ENCODE results near the gene RPEL1.
"Not testable (repeated sequence)": the region's sequence is repeated elsewhere in the genome, so short reads cannot be mapped to it uniquely, and the experiment has no call there.

Gene RPEL1

DNA sequence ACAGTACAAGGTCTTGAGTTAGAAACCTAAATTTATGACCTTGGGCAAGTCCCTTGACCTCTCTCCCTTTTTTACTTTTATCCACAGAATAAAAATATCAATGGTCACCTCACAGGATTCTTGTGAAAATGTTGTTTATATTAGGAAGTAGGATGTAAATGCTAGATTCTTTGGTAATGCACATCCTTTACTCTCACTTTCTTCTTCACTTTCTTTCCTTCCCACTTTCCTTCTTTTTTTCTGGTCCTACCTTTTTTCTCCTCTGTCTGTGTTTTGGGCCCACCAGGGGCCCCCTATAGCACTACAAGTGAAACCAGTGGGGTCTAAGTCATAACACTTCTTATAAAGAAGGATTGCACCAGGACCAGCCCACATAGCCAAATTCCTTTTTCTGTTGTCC, 12.1 kb downstream of the RPEL1 start:
- no peak overlapping the region for H3K4me3 ChIP-seq (replicated peaks; ENCODE audit: low read depth, low read length)
- TF ChIP-seq, protein P1, sequence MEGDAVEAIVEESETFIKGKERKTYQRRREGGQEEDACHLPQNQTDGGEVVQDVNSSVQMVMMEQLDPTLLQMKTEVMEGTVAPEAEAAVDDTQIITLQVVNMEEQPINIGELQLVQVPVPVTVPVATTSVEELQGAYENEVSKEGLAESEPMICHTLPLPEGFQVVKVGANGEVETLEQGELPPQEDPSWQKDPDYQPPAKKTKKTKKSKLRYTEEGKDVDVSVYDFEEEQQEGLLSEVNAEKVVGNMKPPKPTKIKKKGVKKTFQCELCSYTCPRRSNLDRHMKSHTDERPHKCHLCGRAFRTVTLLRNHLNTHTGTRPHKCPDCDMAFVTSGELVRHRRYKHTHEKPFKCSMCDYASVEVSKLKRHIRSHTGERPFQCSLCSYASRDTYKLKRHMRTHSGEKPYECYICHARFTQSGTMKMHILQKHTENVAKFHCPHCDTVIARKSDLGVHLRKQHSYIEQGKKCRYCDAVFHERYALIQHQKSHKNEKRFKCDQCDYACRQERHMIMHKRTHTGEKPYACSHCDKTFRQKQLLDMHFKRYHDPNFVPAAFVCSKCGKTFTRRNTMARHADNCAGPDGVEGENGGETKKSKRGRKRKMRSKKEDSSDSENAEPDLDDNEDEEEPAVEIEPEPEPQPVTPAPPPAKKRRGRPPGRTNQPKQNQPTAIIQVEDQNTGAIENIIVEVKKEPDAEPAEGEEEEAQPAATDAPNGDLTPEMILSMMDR (IDR thresholded peaks at IDR 0.05; ENCODE audit: insufficient read depth, low read length, poor library complexity, severe bottlenecking): no peak
- no peak for DNase-seq (ENCODE audit: extremely low read depth, insufficient read length)

DNA sequence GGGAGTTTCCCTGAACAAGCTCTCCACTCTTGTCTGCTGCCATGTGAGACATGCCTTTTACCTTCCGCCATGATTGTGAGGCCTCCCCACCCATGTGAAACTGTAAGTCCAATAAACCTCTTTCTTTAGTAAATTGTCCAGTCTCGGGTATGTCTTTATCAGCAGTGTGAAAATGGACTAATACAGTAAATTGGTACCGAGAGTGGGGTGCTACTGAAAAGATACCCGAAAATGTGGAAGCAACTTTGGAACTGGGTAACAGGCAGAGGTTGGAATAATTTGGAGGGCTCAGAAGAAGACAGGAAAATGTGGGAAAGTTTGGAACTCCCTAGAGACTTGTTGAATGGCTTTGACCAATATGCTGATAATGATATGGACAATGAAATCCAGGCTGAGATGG, 13.2 kb downstream of the RPEL1 start:
- DNase-seq (ENCODE audit: extremely low read depth, insufficient read length); H3K4me3 ChIP-seq (replicated peaks; ENCODE audit: low read depth, low read length); H3K36me3 ChIP-seq (ENCODE audit: control insufficient read depth, insufficient read depth, low read length); H3K27me3 ChIP-seq (replicated peaks; ENCODE audit: control insufficient read depth, insufficient read depth, low read length): not testable (repeated sequence)

More for the DNA sequence above, 12.1 kb downstream of the RPEL1 start:
- Histone ChIP-seq H3K27me3 (replicated peaks; ENCODE audit: control insufficient read depth, insufficient read depth, low read length) (no peaks in the 10 kb centered on the region), H3K36me3 (ENCODE audit: control insufficient read depth, insufficient read depth, low read length) (no peaks in the 10 kb centered on the region)

DNA sequence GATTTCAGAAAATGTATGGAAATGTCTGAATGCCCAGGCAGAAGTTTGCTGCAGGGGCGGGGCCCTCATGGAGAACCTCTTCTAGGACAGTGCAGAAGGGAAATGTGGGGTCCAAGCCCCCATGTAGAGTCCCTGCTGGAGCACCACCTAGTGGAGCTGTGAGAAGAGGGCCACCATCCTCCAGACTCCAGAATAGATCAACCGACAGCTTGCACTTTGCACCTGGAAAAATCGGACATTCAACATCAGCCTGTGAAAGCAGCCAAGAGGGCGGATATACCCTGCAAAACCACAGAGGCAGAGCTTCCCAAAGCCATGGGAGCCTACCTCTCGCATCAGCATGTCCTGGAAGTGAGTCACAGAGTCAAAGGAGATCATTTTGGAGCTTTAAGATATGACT, 14.3 kb downstream of the RPEL1 start:
- H3K4me3 ChIP-seq (replicated peaks; ENCODE audit: low read depth, low read length): no peak overlapping the region
- no peaks in the 10 kb centered on the region for H3K27me3 ChIP-seq (replicated peaks; ENCODE audit: control insufficient read depth, insufficient read depth, low read length)
- H3K36me3 ChIP-seq (ENCODE audit: control insufficient read depth, insufficient read depth, low read length): no peaks in the 10 kb centered on the region
- TF ChIP-seq, protein P1 (IDR thresholded peaks at IDR 0.05; ENCODE audit: insufficient read depth, low read length, poor library complexity, severe bottlenecking): no peak
- DNase-seq (ENCODE audit: extremely low read depth, insufficient read length): no peak

DNA sequence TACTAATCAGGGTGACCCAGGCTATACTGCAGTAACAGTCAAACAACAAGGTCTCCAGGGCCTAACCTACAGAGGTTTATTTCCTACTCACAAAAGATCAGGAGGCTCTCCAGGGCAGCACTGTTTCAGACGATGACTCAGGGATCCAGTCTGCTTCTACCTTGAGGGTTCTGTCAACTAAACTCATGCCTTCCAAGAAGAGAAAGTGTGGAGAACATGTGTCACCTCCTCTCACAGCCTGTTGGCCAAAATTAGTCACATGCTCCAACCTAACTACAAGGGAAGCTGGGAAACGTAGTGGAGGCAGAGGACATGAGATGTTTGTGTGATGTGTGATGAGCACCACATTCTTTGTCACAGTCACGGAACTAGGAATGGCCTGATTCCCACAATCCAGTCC, 16.5 kb downstream of the RPEL1 start:
- Histone ChIP-seq H3K36me3 (ENCODE audit: control insufficient read depth, insufficient read depth, low read length) (no peaks in the 10 kb centered on the region), H3K27me3 (replicated peaks; ENCODE audit: control insufficient read depth, insufficient read depth, low read length) (no peaks in the 10 kb centered on the region), H3K4me3 (replicated peaks; ENCODE audit: low read depth, low read length) (no peak overlapping the region)
- TF ChIP-seq, protein P1 (IDR thresholded peaks at IDR 0.05; ENCODE audit: insufficient read depth, low read length, poor library complexity, severe bottlenecking): no peak
- DNase-seq (ENCODE audit: extremely low read depth, insufficient read length): no peak

DNA sequence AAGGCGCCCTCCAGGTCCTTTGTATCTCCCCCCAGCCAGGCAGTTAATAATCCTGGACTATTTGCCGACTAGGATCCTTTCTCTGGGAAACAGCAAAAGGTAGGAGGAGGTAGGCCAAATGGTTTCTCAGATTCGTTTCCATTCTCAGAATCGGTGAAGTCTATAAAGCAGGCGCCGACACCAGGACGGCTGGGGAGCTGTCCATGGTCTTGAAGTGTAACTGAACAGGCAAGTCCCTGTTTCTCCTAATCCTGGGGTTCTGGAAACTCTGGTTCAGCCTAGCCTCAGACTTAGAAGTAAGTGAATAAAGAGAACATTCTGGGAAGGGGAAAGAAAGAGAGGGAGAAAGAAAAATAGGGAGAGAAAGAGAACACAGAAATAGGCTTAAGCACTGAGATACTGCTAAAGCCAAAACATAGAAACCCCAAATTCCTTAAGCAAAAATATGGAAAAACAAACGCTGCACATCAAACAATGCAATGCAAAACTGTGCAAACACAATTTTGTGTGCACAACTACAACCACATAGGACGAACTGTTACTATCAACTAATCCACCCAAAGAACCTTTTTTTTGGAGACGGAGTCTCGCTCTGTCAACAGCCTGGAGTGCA, 20.1 kb downstream of the RPEL1 start:
- H3K4me3 ChIP-seq (replicated peaks; ENCODE audit: low read depth, low read length): no peak overlapping the region
- TF ChIP-seq, protein P1 (IDR thresholded peaks at IDR 0.05; ENCODE audit: insufficient read depth, low read length, poor library complexity, severe bottlenecking): no peak
- DNase-seq (ENCODE audit: extremely low read depth, insufficient read length): no peak
- H3K27me3 ChIP-seq (replicated peaks; ENCODE audit: control insufficient read depth, insufficient read depth, low read length): no peaks in the 10 kb centered on the region
- no peaks in the 10 kb centered on the region for H3K36me3 ChIP-seq (ENCODE audit: control insufficient read depth, insufficient read depth, low read length)

DNA sequence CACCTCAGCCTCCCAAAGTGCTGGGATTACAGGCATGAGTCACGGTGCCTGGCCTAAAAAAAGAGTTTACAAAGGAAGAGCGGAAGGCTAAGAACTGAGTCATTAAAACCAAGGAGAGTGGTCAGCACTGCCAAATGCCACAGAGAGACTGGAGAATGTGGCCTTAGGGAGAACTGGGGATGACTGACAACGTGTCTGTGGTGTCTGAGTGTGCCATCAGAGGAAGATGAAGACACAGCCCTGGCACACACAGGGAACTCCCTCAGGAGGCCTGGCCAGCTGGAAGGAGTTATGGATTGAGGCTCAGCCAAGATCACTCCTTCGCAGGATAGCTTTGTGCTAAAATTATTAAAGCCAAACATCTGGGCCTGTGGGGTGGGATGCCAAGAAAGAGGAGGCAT, 27.4 kb downstream of the RPEL1 start:
- no peak overlapping the region for H3K4me3 ChIP-seq (replicated peaks; ENCODE audit: low read depth, low read length)
- no peaks in the 10 kb centered on the region for H3K36me3 ChIP-seq (ENCODE audit: control insufficient read depth, insufficient read depth, low read length)
- no peak for DNase-seq (ENCODE audit: extremely low read depth, insufficient read length)
- TF ChIP-seq, protein P1 (IDR thresholded peaks at IDR 0.05; ENCODE audit: insufficient read depth, low read length, poor library complexity, severe bottlenecking): no peak
- H3K27me3 ChIP-seq (replicated peaks; ENCODE audit: control insufficient read depth, insufficient read depth, low read length): peaks cover 2% of the 10 kb centered on the region
